ENCODE results near the gene UBALD1. TPM values are rescaled to one million over a fixed set of nuclear protein-coding genes. Genes with fewer than 3 reads are reported as not detected.
"Not testable (repeated sequence)": the region's sequence is repeated elsewhere in the genome, so short reads cannot be mapped to it uniquely, and the experiment has no call there.

The UBALD1 gene
- total RNA-seq, 2 experiments from 2014 or later = 15.9 to 19.3 TPM

GRCh38 chr16:4654011-4654963 is 39.6 kb upstream of the UBALD1 start:
- no peaks in the 10 kb centered on the region for H3K27me3 Mint-ChIP-seq
- H3K36me3 Mint-ChIP-seq (ENCODE audit: low read depth) = peaks cover 38% of the 10 kb centered on the region
- no peak overlapping the region for H3K4me3 Mint-ChIP-seq
- ChIA-PET POLR2A (no interaction called here), CTCF (no interaction called here)
- DNase-seq = no peak
- no peak overlapping the region for H3K27ac Mint-ChIP-seq
- H3K9me3 Mint-ChIP-seq = no peaks in the 10 kb centered on the region
- H3K4me1 Mint-ChIP-seq = peaks cover 15% of the 10 kb centered on the region

- H3K4me3 Mint-ChIP-seq = no peak overlapping the region
- ChIA-PET POLR2A (no interaction called here), CTCF (no interaction called here)
- no peaks in the 10 kb centered on the region for H3K27me3 Mint-ChIP-seq
- H3K27ac Mint-ChIP-seq = no peak overlapping the region
- H3K4me1 Mint-ChIP-seq = peaks cover 18% of the 10 kb centered on the region
- DNase-seq = no peak
- H3K36me3 Mint-ChIP-seq (ENCODE audit: low read depth) = peaks cover 42% of the 10 kb centered on the region
- no peaks in the 10 kb centered on the region for H3K9me3 Mint-ChIP-seq
Observed at GRCh38 chr16:4652561-4652960, 37.9 kb upstream of the UBALD1 start.

GRCh38 chr16:4651827-4652226 is 37.1 kb upstream of the UBALD1 start:
- H3K4me3 Mint-ChIP-seq = no peak overlapping the region
- ChIA-PET POLR2A (no interaction called here), CTCF (no interaction called here)
- no peaks in the 10 kb centered on the region for H3K27me3 Mint-ChIP-seq
- peaks cover 22% of the 10 kb centered on the region for H3K4me1 Mint-ChIP-seq
- H3K9me3 Mint-ChIP-seq = no peaks in the 10 kb centered on the region
- no peak for DNase-seq
- H3K36me3 Mint-ChIP-seq (ENCODE audit: low read depth) = peaks cover 42% of the 10 kb centered on the region
- no peak overlapping the region for H3K27ac Mint-ChIP-seq

- not testable (repeated sequence) for H3K27me3 Mint-ChIP-seq, H3K9me3 Mint-ChIP-seq, H3K4me3 Mint-ChIP-seq
- CTCF ChIA-PET = interaction anchor here (0.8 to 1.9 kb wide), 13 partner anchors 9 to 102 kb away, joined by 3 to 14 read pairs (median 6); partner anchors contain the start of genes ANKS3, DNAAF8 and MGRN1
- peaks cover 22% of the 10 kb centered on the region for H3K4me1 Mint-ChIP-seq
- peak; percentile 75 for DNase-seq
- POLR2A ChIA-PET = interaction anchor here (1.2 to 1.9 kb wide), 3 partner anchors 10 to 150 kb away, joined by 3 to 6 read pairs (median 4); no protein-coding TSS in a partner anchor
- H3K36me3 Mint-ChIP-seq (ENCODE audit: low read depth) = peaks cover 37% of the 10 kb centered on the region
- peak overlapping the region; percentile 31 for H3K27ac Mint-ChIP-seq
Observed at GRCh38 chr16:4650443-4651074, 35.9 kb upstream of the UBALD1 start.

- H3K27me3 Mint-ChIP-seq = no peaks in the 10 kb centered on the region
- H3K4me3 Mint-ChIP-seq = no peak overlapping the region
- no peaks in the 10 kb centered on the region for H3K9me3 Mint-ChIP-seq
- H3K4me1 Mint-ChIP-seq = peaks cover 22% of the 10 kb centered on the region
- H3K27ac Mint-ChIP-seq = peak overlapping the region; percentile 31
- peaks cover 34% of the 10 kb centered on the region for H3K36me3 Mint-ChIP-seq (ENCODE audit: low read depth)
- CTCF ChIA-PET = interaction anchor here (0.7 to 1.9 kb wide), 13 partner anchors 8 to 818 kb away, joined by 3 to 14 read pairs (median 6); partner anchors contain the start of genes ANKS3, DNAAF8 and MGRN1
- POLR2A ChIA-PET = interaction anchor here (0.7 to 1.9 kb wide), 4 partner anchors 11 to 174 kb away, joined by 3 to 6 read pairs (median 4); partner anchors contain the start of gene HMOX2
- peak; percentile 35 for DNase-seq
Observed at GRCh38 chr16:4649744-4650442, 35.2 kb upstream of the UBALD1 start.

- H3K4me3 Mint-ChIP-seq = peak overlapping the region; percentile 21
- H3K36me3 Mint-ChIP-seq (ENCODE audit: low read depth) = peaks cover 27% of the 10 kb centered on the region
- no peaks in the 10 kb centered on the region for H3K27me3 Mint-ChIP-seq
- H3K27ac Mint-ChIP-seq = peak overlapping the region; percentile 58
- ChIA-PET CTCF (interaction anchor here (1.9 kb wide), 1 partner anchor 11 kb away, joined by 14 read pairs; no protein-coding TSS in a partner anchor), POLR2A (interaction anchor here (0.7 to 1.9 kb wide), 2 partner anchors 23 to 173 kb away, joined by 4 to 6 read pairs; partner anchors contain the start of gene HMOX2)
- H3K9me3 Mint-ChIP-seq = no peaks in the 10 kb centered on the region
- DNase-seq = no peak
- H3K4me1 Mint-ChIP-seq = peaks cover 22% of the 10 kb centered on the region
Observed at GRCh38 chr16:4648917-4649316, 34.2 kb upstream of the UBALD1 start.

- Mint-ChIP-seq H3K36me3 (ENCODE audit: low read depth) (peaks cover 22% of the 10 kb centered on the region), H3K27ac (no peak overlapping the region), H3K4me3 (no peak overlapping the region), H3K27me3 (no peaks in the 10 kb centered on the region), H3K9me3 (no peaks in the 10 kb centered on the region), H3K4me1 (peaks cover 23% of the 10 kb centered on the region)
- ChIA-PET POLR2A (no interaction called here), CTCF (no interaction called here)
- no peak for DNase-seq
Observed at GRCh38 chr16:4647644-4647980, 32.9 kb upstream of the UBALD1 start.

GRCh38 chr16:4646773-4647643 is 32.3 kb upstream of the UBALD1 start:
- no peak overlapping the region for H3K27ac Mint-ChIP-seq
- CTCF ChIA-PET = no interaction called here
- POLR2A ChIA-PET = no interaction called here

GRCh38 chr16:4641895-4642294 is 27.2 kb upstream of the UBALD1 start:
- CTCF ChIA-PET = interaction anchor here (0.7 to 1.7 kb wide), 2 partner anchors 8 to 64 kb away, joined by 3 to 8 read pairs; no protein-coding TSS in a partner anchor
- no peak overlapping the region for H3K4me3 Mint-ChIP-seq
- no peaks in the 10 kb centered on the region for H3K9me3 Mint-ChIP-seq
- no peak for DNase-seq
- peaks cover 15% of the 10 kb centered on the region for H3K4me1 Mint-ChIP-seq
- no peaks in the 10 kb centered on the region for H3K27me3 Mint-ChIP-seq
- no peak overlapping the region for H3K27ac Mint-ChIP-seq
- POLR2A ChIA-PET = interaction anchor here (0.7 kb wide), 1 partner anchor 285 kb away, joined by 3 read pairs; no protein-coding TSS in a partner anchor
- H3K36me3 Mint-ChIP-seq (ENCODE audit: low read depth) = peaks cover 2% of the 10 kb centered on the region

More at GRCh38 chr16:4646773-4647643, 32.3 kb upstream of the UBALD1 start:
- Mint-ChIP-seq H3K9me3 (no peaks in the 10 kb centered on the region), H3K27me3 (no peaks in the 10 kb centered on the region), H3K4me1 (peaks cover 23% of the 10 kb centered on the region), H3K4me3 (no peak overlapping the region), H3K36me3 (ENCODE audit: low read depth) (peaks cover 22% of the 10 kb centered on the region)
- DNase-seq = no peak

- ChIA-PET POLR2A (no interaction called here), CTCF (interaction anchor here (0.7 to 1.7 kb wide), 3 partner anchors 9 to 134 kb away, joined by 3 to 8 read pairs (median 3); no protein-coding TSS in a partner anchor)
- no peaks in the 10 kb centered on the region for H3K27me3 Mint-ChIP-seq
- H3K9me3 Mint-ChIP-seq = no peaks in the 10 kb centered on the region
- no peak overlapping the region for H3K27ac Mint-ChIP-seq
- H3K4me3 Mint-ChIP-seq = no peak overlapping the region
- no peak for DNase-seq
- H3K36me3 Mint-ChIP-seq (ENCODE audit: low read depth) = peaks cover 4% of the 10 kb centered on the region
- peaks cover 17% of the 10 kb centered on the region for H3K4me1 Mint-ChIP-seq
Observed at GRCh38 chr16:4641306-4641687, 26.6 kb upstream of the UBALD1 start.

GRCh38 chr16:4640572-4641305 is 26.1 kb upstream of the UBALD1 start:
- ChIA-PET POLR2A (no interaction called here), CTCF (interaction anchor here (1.0 to 1.7 kb wide), 2 partner anchors 9 to 134 kb away, joined by 3 to 8 read pairs; no protein-coding TSS in a partner anchor)
- no peak for DNase-seq
- Mint-ChIP-seq H3K4me1 (peaks cover 19% of the 10 kb centered on the region), H3K27me3 (no peaks in the 10 kb centered on the region), H3K9me3 (no peaks in the 10 kb centered on the region), H3K4me3 (no peak overlapping the region), H3K36me3 (ENCODE audit: low read depth) (peaks cover 7% of the 10 kb centered on the region), H3K27ac (no peak overlapping the region)

All from activated CD4-positive, alpha-beta memory T cell treated with anti-CD3 and anti-CD28 coated beads, Interleukin-2, amount 10 ng/mL, durations not matched to agents 7 days and 5 days (primary cell).